GM12874 (cell line): Measurements from ENCODE around the gene PTN.

Source experiments
- CTCF ChIP-seq: IDR thresholded peaks from 2 replicates; pipeline ENCODE4 v1.5.1; 2011; ENCODE audit warnings: low read depth, mild to moderate bottlenecking, control low read depth, low read length, moderate library complexity; ENCODE audit not compliant: insufficient read depth

The PTN gene

GRCh38 chr7:137204246-137204645 lies 139.3 kb downstream of the PTN start:
- TF ChIP-seq CTCF: no peak

- no peak for TF ChIP-seq CTCF
Measured at GRCh38 chr7:137203351-137203750, 140.2 kb downstream of the PTN start.

- TF ChIP-seq CTCF: no peak
Measured at GRCh38 chr7:137196648-137197047, 146.9 kb downstream of the PTN start.

- TF ChIP-seq CTCF: no peak
Measured at GRCh38 chr7:137195996-137196395, 147.5 kb downstream of the PTN start.
